ENCODE results near the gene POMT1. TPM values are rescaled to one million over a fixed set of nuclear protein-coding genes. Genes with fewer than 3 reads are reported as not detected.

The POMT1 gene
- total RNA-seq, 1 donor, result 24.2 TPM

- no peak for DNase-seq (ENCODE audit: low read depth)
- TF ChIP-seq, protein P1, sequence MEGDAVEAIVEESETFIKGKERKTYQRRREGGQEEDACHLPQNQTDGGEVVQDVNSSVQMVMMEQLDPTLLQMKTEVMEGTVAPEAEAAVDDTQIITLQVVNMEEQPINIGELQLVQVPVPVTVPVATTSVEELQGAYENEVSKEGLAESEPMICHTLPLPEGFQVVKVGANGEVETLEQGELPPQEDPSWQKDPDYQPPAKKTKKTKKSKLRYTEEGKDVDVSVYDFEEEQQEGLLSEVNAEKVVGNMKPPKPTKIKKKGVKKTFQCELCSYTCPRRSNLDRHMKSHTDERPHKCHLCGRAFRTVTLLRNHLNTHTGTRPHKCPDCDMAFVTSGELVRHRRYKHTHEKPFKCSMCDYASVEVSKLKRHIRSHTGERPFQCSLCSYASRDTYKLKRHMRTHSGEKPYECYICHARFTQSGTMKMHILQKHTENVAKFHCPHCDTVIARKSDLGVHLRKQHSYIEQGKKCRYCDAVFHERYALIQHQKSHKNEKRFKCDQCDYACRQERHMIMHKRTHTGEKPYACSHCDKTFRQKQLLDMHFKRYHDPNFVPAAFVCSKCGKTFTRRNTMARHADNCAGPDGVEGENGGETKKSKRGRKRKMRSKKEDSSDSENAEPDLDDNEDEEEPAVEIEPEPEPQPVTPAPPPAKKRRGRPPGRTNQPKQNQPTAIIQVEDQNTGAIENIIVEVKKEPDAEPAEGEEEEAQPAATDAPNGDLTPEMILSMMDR (IDR thresholded peaks at IDR 0.05; ENCODE audit: insufficient read depth, low read length), result no peak
- no peak overlapping the region for H3K4me3 ChIP-seq (ENCODE audit: low read depth, low read length)
Measured at GRCh38 chr9:131522257-131523085, 19.8 kb downstream of the POMT1 start.

DNA sequence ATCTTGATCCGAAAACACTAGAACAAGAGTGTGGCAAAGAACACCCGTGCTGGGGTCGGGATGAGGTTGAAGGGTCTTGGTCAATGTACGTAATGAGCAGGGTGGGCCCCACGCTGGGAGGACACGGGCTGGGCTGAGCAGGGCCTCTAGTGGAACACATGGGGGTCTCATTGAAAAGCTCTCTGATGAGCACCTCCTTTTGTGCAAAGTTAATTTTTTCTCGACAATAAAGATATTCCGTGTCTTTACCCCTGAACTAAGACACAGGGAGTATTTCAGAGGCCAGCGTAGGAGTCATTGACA, 20.3 kb downstream of the POMT1 start:
- TF ChIP-seq, protein P1 (IDR thresholded peaks at IDR 0.05; ENCODE audit: insufficient read depth, low read length), result no peak
- no peak for DNase-seq (ENCODE audit: low read depth)
- no peak overlapping the region for H3K4me3 ChIP-seq (ENCODE audit: low read depth, low read length)

DNA sequence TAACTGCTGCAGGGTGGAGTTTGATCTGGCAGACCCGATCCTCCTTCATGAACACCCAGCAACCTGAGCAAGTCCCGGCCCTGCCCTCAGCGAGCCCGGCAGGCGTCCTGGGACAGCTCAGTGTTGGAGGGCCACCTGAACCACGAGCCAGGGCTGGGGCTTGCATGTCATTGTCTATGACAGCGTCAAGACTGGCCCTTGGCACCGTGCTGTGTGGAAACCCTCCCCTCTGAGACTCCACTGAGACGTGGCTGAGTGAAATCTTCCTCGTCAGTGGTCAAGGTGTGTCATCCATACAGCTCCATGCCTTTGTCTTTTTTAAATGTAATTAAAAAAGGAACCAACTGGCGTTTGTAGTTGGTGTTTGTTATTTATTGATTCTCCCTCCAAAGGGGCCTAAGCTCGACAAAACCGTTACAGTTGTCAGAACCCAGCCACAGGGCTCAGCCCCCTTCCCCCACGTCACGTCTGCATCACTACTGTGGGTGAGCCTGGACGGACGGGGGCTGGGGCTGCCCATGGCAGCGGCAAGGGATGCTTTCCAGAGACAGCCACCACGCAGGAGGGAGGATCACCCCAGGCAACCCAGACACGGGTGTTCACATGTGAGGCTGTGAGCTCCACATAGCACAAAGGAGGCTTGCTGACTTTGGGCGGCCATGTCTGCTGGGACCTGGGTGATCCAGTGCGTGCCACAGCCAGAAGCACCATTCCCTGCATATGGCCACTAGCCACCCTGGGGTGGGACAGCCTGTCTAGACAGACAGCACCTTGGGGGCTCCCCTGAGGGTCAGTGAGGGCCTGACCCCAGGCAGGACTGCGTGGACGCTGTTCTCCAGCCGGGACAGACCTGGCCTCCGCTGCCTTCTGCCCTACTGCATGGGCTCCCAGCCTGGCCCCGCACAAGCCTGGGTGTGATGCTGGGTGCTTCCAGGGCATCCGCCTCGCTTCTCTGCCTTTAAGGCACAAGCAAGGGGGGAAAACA, 21.0 kb downstream of the POMT1 start:
- no peak overlapping the region for H3K4me3 ChIP-seq (ENCODE audit: low read depth, low read length)
- TF ChIP-seq, protein P1 (IDR thresholded peaks at IDR 0.05; ENCODE audit: insufficient read depth, low read length), result no peak
- no peak for DNase-seq (ENCODE audit: low read depth)

DNA sequence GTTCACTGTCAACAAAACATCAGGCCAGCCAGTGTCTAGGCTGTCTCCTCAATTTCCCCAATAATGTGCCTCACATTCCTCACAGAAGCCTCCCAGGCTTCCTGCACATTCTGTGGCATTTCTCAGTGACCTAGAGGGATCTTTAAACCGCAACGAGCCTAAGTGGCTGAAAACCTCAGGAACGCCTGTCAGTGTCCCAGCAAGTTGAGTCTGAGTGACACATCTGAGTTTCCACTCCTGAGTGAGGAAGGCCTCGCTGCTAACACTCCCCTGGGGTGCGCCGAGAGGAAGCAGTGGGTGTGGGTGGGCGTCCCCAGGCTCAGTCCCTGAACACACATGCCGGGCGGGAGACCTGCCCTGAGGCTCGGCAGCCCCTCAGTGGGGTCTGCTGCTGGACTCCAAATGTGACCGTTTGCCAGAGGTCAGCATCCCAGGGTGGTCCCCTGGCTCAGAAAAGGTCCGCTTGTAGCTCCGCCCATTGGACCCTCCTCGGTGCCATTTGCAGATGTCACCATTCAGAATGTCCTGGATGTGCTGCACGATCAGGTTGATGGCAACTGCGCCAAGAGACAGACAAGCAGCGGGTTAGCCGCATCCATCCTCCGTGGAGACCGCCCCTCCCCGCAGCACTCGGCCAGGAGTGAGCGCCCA, 22.1 kb downstream of the POMT1 start:
- TF ChIP-seq, protein P1 (IDR thresholded peaks at IDR 0.05; ENCODE audit: insufficient read depth, low read length), result no peak
- DNase-seq (ENCODE audit: low read depth), result no peak
- H3K4me3 ChIP-seq (ENCODE audit: low read depth, low read length), result no peak overlapping the region

DNA sequence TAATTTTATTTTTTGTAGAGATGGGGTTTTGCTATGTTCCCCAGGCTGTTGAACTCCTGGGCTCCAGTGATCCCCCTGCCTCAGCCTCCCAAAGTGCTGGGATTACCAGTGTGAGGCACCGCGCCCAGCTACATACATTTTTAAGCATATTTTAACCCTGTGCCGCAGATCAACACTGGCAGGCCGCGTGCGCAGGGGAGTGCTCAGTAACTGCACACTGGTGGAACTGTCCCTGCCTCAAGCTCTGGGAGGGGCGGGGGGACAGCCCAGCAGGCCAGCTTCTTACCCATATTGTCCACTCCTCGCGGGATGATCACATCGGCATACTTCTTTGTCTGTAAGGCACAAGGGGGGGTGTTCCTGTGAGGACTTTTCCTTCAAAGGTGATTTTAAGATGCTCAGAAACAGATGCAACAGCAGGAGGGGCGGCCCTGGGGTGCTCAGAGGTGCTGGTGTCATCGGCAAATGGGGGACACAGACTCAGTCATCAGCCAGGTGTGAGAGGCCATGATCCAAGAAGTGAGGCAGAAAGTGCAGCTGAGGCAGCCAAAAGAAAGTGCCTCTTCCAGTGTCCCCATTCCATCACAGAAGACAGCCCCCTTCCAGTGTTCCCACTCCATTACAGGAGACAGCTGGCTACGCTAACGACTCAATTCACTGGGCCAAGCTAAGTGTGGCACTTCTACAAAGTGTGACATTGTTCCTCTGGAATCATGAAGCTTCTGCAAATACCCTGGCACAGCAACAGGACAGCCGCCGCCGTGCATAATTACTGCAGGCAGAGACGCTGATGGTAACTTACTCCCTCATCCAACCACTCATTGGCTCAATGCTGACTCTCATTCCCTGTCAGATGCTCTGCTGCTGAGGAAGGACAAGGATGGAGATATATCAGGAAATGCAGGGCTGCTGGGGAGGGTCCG, 23.2 kb downstream of the POMT1 start:
- TF ChIP-seq, protein P1 (IDR thresholded peaks at IDR 0.05; ENCODE audit: insufficient read depth, low read length), result no peak
- DNase-seq (ENCODE audit: low read depth), result no peak

GRCh38 chr9:131528186-131528585, 25.5 kb downstream of the POMT1 start:
- DNase-seq (ENCODE audit: low read depth), result no peak
- TF ChIP-seq, protein P1 (IDR thresholded peaks at IDR 0.05; ENCODE audit: insufficient read depth, low read length), result no peak
- H3K4me3 ChIP-seq (ENCODE audit: low read depth, low read length), result no peak overlapping the region

More for the DNA sequence above, 23.2 kb downstream of the POMT1 start:
- no peak overlapping the region for H3K4me3 ChIP-seq (ENCODE audit: low read depth, low read length)
